Measurements from ENCODE around the gene TBC1D10B.
A peak's percentile ranks its signal among the peaks of the same experiment; 100 is the strongest.

The TBC1D10B gene

GRCh38 chr16:30377050-30377811 lies 6.9 kb upstream of the TBC1D10B start:
- peak overlapping the region; percentile 98 for H3K9ac ChIP-seq
- peaks cover 4% of the 10 kb centered on the region for H3K4me1 ChIP-seq
- no peaks in the 10 kb centered on the region for H3K79me2 ChIP-seq
- H3K4me3 ChIP-seq (ENCODE audit: low read depth, low read length): peak overlapping the region; percentile 98
- peak overlapping the region; percentile 100 for H3K4me2 ChIP-seq (ENCODE audit: low read length)
- no peaks in the 10 kb centered on the region for H3K27me3 ChIP-seq (ENCODE audit: control insufficient read depth, insufficient read depth, low read length)
- peak overlapping the region; percentile 93 for H2AFZ ChIP-seq
- no peak for TF ChIP-seq CTCF (IDR thresholded peaks at IDR 0.05)
- peak overlapping the region; percentile 100 for H3K27ac ChIP-seq
- H3K36me3 ChIP-seq (ENCODE audit: control insufficient read depth, insufficient read depth, low read length): no peaks in the 10 kb centered on the region
- H3K9me3 ChIP-seq (ENCODE audit: control insufficient read depth, low read length): no peaks in the 10 kb centered on the region

DNA sequence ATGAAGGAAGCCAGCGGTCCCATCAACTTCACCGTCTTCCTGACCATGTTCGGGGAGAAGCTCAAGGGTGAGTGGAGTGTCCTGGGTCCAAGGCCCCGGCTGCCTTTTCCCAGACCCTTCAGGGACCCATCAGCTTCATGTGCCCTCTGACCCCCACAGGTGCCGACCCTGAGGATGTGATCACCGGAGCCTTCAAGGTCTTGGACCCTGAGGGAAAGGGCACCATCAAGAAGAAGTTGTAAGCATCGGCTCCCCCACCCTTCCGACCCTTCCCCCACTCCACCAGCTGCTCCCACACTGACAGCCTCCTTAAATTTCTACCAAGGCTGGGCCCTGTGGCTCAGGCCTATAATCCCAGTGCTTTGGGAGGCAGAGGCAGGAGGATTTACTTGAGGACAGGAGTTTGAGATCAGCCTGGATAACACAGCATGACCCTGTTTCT lies 6.2 kb upstream of the TBC1D10B start:
- Histone ChIP-seq H3K9me3 (ENCODE audit: control insufficient read depth, low read length) (no peaks in the 10 kb centered on the region), H3K79me2 (no peaks in the 10 kb centered on the region), H3K9ac (no peak overlapping the region), H3K36me3 (ENCODE audit: control insufficient read depth, insufficient read depth, low read length) (no peaks in the 10 kb centered on the region), H3K4me2 (ENCODE audit: low read length) (no peak overlapping the region), H3K27me3 (ENCODE audit: control insufficient read depth, insufficient read depth, low read length) (no peaks in the 10 kb centered on the region), H3K4me3 (ENCODE audit: low read depth, low read length) (no peak overlapping the region), H3K4me1 (peaks cover 5% of the 10 kb centered on the region), H3K27ac (peak overlapping the region; percentile 100), H2AFZ (no peak overlapping the region)
- no peak for TF ChIP-seq CTCF (IDR thresholded peaks at IDR 0.05)

DNA sequence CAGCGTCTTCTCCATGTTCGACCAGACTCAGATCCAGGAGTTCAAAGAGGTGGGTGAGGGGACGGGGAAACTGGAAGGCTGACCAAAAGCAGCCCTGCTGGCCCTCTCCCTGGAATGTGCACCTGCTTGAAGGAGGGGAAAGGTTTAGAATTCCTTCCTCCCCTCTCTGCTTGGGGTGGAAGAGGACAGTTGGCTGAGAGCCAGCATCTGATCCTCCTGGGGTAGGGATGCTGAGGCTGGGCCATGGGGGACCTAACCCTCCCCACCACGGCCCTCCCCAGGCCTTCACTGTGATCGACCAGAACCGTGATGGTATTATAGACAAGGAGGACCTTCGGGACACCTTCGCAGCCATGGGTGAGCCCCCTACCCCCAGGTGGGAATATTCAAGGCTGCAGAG lies 5.6 kb upstream of the TBC1D10B start:
- Histone ChIP-seq H3K9ac (no peak overlapping the region), H2AFZ (no peak overlapping the region), H3K36me3 (ENCODE audit: control insufficient read depth, insufficient read depth, low read length) (no peaks in the 10 kb centered on the region), H3K4me1 (peaks cover 9% of the 10 kb centered on the region), H3K27ac (no peak overlapping the region), H3K79me2 (no peaks in the 10 kb centered on the region), H3K27me3 (ENCODE audit: control insufficient read depth, insufficient read depth, low read length) (no peaks in the 10 kb centered on the region), H3K4me2 (ENCODE audit: low read length) (no peak overlapping the region), H3K9me3 (ENCODE audit: control insufficient read depth, low read length) (no peaks in the 10 kb centered on the region), H3K4me3 (ENCODE audit: low read depth, low read length) (no peak overlapping the region)
- no peak for TF ChIP-seq CTCF (IDR thresholded peaks at IDR 0.05)

DNA sequence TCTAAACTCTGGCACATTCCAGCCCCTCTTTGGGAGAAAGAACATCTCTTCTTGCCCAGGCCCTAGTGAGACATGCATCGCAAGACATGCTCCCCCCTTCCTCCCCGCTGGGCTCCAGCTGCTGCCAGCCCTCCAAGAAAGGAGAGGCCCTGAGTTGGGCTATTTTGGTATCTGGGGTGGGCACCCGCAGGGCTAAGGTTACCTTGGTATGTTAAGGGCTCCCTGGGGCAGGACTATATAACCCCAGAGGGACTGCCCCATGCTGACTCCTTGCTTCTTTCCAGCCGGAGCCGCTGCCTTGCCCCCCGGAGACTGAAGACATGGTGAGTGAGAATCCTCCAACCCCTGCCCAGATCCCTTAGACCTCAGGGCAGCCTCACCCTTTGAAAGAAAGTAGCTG lies 4.2 kb upstream of the TBC1D10B start, which contains the start of gene MYL11:
TSS of gene MYL11 (plus strand) at position 265 of the 400 bp plus-strand sequence. CDS start at position 321, 56 bp downstream.
- Histone ChIP-seq H3K27ac (no peak within 1 kb of the TSS), H3K9me3 (ENCODE audit: control insufficient read depth, low read length) (no peaks in the 10 kb centered on the region), H3K4me1 (peaks cover 9% of the 10 kb centered on the region), H2AFZ (no peak within 1 kb of the TSS), H3K27me3 (ENCODE audit: control insufficient read depth, insufficient read depth, low read length) (no peaks in the 10 kb centered on the region), H3K4me3 (ENCODE audit: low read depth, low read length) (no peak within 1 kb of the TSS), H3K36me3 (ENCODE audit: control insufficient read depth, insufficient read depth, low read length) (no peaks in the 10 kb centered on the region), H3K79me2 (peaks cover 2% of the 10 kb centered on the region), H3K9ac (no peak within 1 kb of the TSS), H3K4me2 (ENCODE audit: low read length) (no peak within 1 kb of the TSS)
- no peak for TF ChIP-seq CTCF (IDR thresholded peaks at IDR 0.05)

- Histone ChIP-seq H3K79me2 (peaks cover 19% of the 10 kb centered on the region), H3K4me3 (ENCODE audit: low read depth, low read length) (no peak overlapping the region), H3K36me3 (ENCODE audit: control insufficient read depth, insufficient read depth, low read length) (no peaks in the 10 kb centered on the region), H3K9ac (no peak overlapping the region), H3K4me2 (ENCODE audit: low read length) (no peak overlapping the region), H3K9me3 (ENCODE audit: control insufficient read depth, low read length) (no peaks in the 10 kb centered on the region), H3K4me1 (peaks cover 19% of the 10 kb centered on the region), H3K27me3 (ENCODE audit: control insufficient read depth, insufficient read depth, low read length) (no peaks in the 10 kb centered on the region), H2AFZ (no peak overlapping the region), H3K27ac (no peak overlapping the region)
- TF ChIP-seq CTCF (IDR thresholded peaks at IDR 0.05): no peak
Observed at GRCh38 chr16:30372725-30373124, 2.4 kb upstream of the TBC1D10B start.

Data from parathyroid adenoma (tissue), 2 donors.